ENCODE results near the gene TAOK2.
A peak's percentile ranks its signal among the peaks of the same experiment; 100 is the strongest.

TAOK2 gene

DNA sequence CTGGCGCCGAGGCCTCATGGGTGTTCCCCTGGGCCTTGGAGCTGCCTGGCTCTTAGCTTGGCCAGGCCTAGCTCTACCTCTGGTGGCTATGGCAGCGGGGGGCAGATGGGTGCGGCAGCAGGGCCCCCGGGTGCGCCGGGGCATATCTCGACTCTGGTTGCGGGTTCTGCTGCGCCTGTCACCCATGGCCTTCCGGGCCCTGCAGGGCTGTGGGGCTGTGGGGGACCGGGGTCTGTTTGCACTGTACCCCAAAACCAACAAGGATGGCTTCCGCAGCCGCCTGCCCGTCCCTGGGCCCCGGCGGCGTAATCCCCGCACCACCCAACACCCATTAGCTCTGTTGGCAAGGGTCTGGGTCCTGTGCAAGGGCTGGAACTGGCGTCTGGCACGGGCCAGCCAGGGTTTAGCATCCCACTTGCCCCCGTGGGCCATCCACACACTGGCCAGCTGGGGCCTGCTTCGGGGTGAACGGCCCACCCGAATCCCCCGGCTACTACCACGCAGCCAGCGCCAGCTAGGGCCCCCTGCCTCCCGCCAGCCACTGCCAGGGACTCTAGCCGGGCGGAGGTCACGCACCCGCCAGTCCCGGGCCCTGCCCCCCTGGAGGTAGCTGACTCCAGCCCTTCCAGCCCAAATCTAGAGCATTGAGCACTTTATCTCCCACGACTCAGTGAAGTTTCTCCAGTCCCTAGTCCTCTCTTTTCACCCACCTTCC lies 13.9 kb downstream of the TAOK2 start:
- H3K4me3 ChIP-seq (ENCODE audit: low read depth, low read length): no peak overlapping the region
- no peak overlapping the region for H3K23ac ChIP-seq (ENCODE audit: low read length)
- no peaks in the 10 kb centered on the region for H3K4me1 ChIP-seq (ENCODE audit: control insufficient read depth in 1 of 2, insufficient read depth in 2 of 2, low read length in 2 of 2)
- no peak overlapping the region for H3K27ac ChIP-seq (ENCODE audit: low read depth, low read length)
- H2BK120ac ChIP-seq (ENCODE audit: insufficient read depth, low read length, poor library complexity): no peak overlapping the region
- H2AFZ ChIP-seq (ENCODE audit: insufficient read depth, low read length, poor library complexity): no peak overlapping the region
- no peak overlapping the region for H3K14ac ChIP-seq (ENCODE audit: low read length)
- H4K8ac ChIP-seq (ENCODE audit: low read depth, low read length): no peak overlapping the region
- WGBS (ENCODE audit: extremely low coverage, insufficient coverage, insufficient read length): no CpG with 5 or more reads among the region's 35 CpGs
- H3K79me2 ChIP-seq (ENCODE audit: control insufficient read depth, insufficient read depth, low read length, poor library complexity): no peaks in the 10 kb centered on the region
- no peak overlapping the region for H3K9ac ChIP-seq (ENCODE audit: low read length)
- no peak for DNase-seq
- no peaks in the 10 kb centered on the region for H3K27me3 ChIP-seq (ENCODE audit: insufficient read depth, low read length)
- no peak overlapping the region for H2AK5ac ChIP-seq (ENCODE audit: low read length)
- H3K4ac ChIP-seq (ENCODE audit: low read depth, low read length): no peak overlapping the region
- H2BK5ac ChIP-seq (ENCODE audit: low read depth, low read length, poor library complexity): no peak overlapping the region
- H4K91ac ChIP-seq (ENCODE audit: low read depth, low read length): no peak overlapping the region
- H3K36me3 ChIP-seq (ENCODE audit: control insufficient read depth in 1 of 2, insufficient read depth in 2 of 2, low read length in 2 of 2): peaks cover 88 to 90% of the 10 kb centered on the region in 2 experiments
- H2BK12ac ChIP-seq (ENCODE audit: low read length): no peak overlapping the region
- H3K4me2 ChIP-seq (ENCODE audit: low read length): no peak overlapping the region
- no peak overlapping the region for H3K18ac ChIP-seq (ENCODE audit: low read length)
- H3K79me1 ChIP-seq (ENCODE audit: low read length): no peaks in the 10 kb centered on the region
- no peak overlapping the region for H4K12ac ChIP-seq (ENCODE audit: low read depth, low read length)
- peaks cover 4% of the 10 kb centered on the region for H3K9me3 ChIP-seq (ENCODE audit: insufficient read depth, low read depth, low read length)

DNA sequence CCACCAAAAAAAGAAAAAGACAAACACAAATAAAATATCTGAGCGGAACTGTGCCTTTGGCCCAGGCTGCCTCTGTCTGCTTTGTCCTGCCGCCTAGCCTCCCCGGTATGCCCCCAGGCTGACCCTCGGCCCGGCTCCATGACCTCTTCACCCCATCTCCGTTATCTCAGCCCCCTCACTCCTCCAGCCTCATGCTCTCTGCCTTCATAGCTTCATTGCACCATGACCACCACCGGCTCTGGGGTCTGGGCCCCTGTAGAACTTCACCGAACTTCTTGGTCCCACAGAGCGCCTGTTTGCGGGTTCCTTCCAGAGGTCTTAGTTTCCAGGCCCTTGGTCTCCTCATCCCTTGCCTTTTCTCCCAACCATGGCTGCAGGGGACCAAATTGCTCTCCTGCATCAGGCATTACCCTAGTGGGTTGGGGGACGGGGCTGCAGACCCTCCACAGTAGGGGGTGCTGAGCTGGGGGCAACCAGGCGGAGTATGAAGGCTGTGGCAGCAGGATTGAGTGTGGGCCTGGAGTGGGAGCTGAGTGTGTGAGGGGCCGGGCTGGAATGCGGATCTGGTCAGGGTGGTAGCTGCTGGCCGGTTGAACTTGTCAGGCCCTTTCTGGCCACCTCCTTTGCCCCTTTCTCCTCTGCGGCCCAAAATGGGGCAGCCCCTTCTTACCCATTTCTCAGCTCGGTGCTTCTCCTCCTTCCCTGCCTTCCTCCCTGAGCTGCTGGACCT lies 14.8 kb downstream of the TAOK2 start:
- Histone ChIP-seq H2BK5ac (ENCODE audit: low read depth, low read length, poor library complexity) (no peak overlapping the region), H2BK12ac (ENCODE audit: low read length) (no peak overlapping the region), H3K79me2 (ENCODE audit: control insufficient read depth, insufficient read depth, low read length, poor library complexity) (no peaks in the 10 kb centered on the region), H3K4me1 (ENCODE audit: control insufficient read depth in 1 of 2, insufficient read depth in 2 of 2, low read length in 2 of 2) (no peaks in the 10 kb centered on the region), H3K79me1 (ENCODE audit: low read length) (no peaks in the 10 kb centered on the region), H3K9ac (ENCODE audit: low read length) (no peak overlapping the region), H4K12ac (ENCODE audit: low read depth, low read length) (peak overlapping the region; percentile 10), H3K23ac (ENCODE audit: low read length) (no peak overlapping the region), H3K4me3 (ENCODE audit: low read depth, low read length) (no peak overlapping the region), H3K14ac (ENCODE audit: low read length) (no peak overlapping the region), H4K8ac (ENCODE audit: low read depth, low read length) (no peak overlapping the region), H2AK5ac (ENCODE audit: low read length) (no peak overlapping the region), H4K91ac (ENCODE audit: low read depth, low read length) (no peak overlapping the region), H2AFZ (ENCODE audit: insufficient read depth, low read length, poor library complexity) (no peak overlapping the region), H3K27ac (ENCODE audit: low read depth, low read length) (no peak overlapping the region), H3K18ac (ENCODE audit: low read length) (no peak overlapping the region), H2BK120ac (ENCODE audit: insufficient read depth, low read length, poor library complexity) (no peak overlapping the region), H3K4me2 (ENCODE audit: low read length) (no peak overlapping the region), H3K9me3 (ENCODE audit: insufficient read depth, low read depth, low read length) (no peaks in the 10 kb centered on the region), H3K4ac (ENCODE audit: low read depth, low read length) (no peak overlapping the region), H3K27me3 (ENCODE audit: insufficient read depth, low read length) (no peaks in the 10 kb centered on the region), H3K36me3 (ENCODE audit: control insufficient read depth in 1 of 2, insufficient read depth in 2 of 2, low read length in 2 of 2) (peaks cover 88 to 90% of the 10 kb centered on the region in 2 experiments)
- no peak for DNase-seq
- no CpG with 5 or more reads among the region's 17 CpGs for WGBS (ENCODE audit: extremely low coverage, insufficient coverage, insufficient read length)

DNA sequence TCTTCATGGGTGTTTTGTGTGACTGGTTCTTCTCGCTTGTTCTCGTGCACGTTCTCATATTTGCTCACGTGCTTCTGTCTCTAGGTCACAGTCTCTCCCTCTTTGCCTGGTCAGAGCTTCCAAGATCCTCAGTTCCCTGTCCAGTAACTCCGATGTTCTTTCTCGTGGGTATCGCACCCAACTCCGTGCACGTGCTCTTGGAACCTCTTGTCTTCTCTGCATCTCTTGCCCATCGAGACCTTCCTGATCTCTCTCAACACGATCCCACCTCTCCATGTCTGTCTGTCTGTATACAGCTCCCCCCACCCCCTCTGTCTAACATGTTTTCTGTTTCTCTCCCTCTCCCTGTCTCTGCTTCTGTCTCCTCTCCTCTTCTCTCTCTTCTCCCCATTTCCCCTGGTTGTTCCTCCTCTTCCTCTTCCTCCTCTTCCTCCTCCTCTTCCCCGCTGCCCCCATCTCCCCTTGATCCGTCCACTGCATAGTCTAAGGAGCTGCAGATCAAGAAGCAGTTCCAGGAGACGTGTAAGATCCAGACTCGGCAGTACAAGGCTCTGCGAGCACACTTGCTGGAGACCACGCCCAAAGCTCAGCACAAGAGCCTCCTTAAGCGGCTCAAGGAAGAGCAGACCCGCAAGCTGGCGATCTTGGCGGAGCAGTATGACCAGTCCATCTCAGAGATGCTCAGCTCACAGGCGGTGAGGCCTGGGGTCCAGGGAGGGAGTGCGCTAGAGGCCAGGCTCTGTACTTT lies 15.6 kb downstream of the TAOK2 start:
- Histone ChIP-seq H2BK120ac (ENCODE audit: insufficient read depth, low read length, poor library complexity) (no peak overlapping the region), H4K91ac (ENCODE audit: low read depth, low read length) (no peak overlapping the region), H2BK12ac (ENCODE audit: low read length) (no peak overlapping the region), H3K79me1 (ENCODE audit: low read length) (no peaks in the 10 kb centered on the region), H3K4me2 (ENCODE audit: low read length) (no peak overlapping the region), H3K18ac (ENCODE audit: low read length) (no peak overlapping the region), H2BK5ac (ENCODE audit: low read depth, low read length, poor library complexity) (no peak overlapping the region), H3K4me3 (ENCODE audit: low read depth, low read length) (no peak overlapping the region), H3K4me1 (ENCODE audit: control insufficient read depth in 1 of 2, insufficient read depth in 2 of 2, low read length in 2 of 2) (no peaks in the 10 kb centered on the region), H3K9ac (ENCODE audit: low read length) (no peak overlapping the region), H3K27me3 (ENCODE audit: insufficient read depth, low read length) (no peaks in the 10 kb centered on the region), H4K12ac (ENCODE audit: low read depth, low read length) (no peak overlapping the region), H3K9me3 (ENCODE audit: insufficient read depth, low read depth, low read length) (no peaks in the 10 kb centered on the region), H3K4ac (ENCODE audit: low read depth, low read length) (no peak overlapping the region), H2AFZ (ENCODE audit: insufficient read depth, low read length, poor library complexity) (no peak overlapping the region), H4K8ac (ENCODE audit: low read depth, low read length) (no peak overlapping the region), H2AK5ac (ENCODE audit: low read length) (no peak overlapping the region), H3K79me2 (ENCODE audit: control insufficient read depth, insufficient read depth, low read length, poor library complexity) (no peaks in the 10 kb centered on the region), H3K14ac (ENCODE audit: low read length) (no peak overlapping the region), H3K23ac (ENCODE audit: low read length) (no peak overlapping the region), H3K36me3 (ENCODE audit: control insufficient read depth in 1 of 2, insufficient read depth in 2 of 2, low read length in 2 of 2) (peaks cover 82 to 87% of the 10 kb centered on the region in 2 experiments), H3K27ac (ENCODE audit: low read depth, low read length) (no peak overlapping the region)
- no CpG with 5 or more reads among the region's 23 CpGs for WGBS (ENCODE audit: extremely low coverage, insufficient coverage, insufficient read length)
- DNase-seq: no peak

DNA sequence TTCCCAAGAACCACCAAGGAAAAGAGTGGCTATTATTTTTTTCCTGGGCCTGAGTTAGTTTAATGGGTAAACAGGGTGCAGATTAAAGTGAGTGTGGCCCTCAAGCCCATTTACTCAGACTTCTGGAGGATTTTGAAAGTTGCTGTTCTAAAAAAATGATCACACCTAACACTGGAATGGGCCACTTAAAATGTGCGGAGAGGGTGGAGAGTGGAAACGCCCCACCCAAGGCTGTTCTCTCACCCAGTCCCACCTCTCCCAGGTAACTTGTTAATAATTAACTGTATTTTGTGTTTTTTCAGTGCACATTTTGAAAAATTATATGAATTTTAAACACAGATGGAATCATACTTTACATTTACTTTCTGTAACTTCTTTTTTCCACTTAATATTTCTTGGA lies 16.4 kb downstream of the TAOK2 start:
- no peak overlapping the region for H4K91ac ChIP-seq (ENCODE audit: low read depth, low read length)
- H3K27ac ChIP-seq (ENCODE audit: low read depth, low read length): no peak overlapping the region
- no peak overlapping the region for H3K9ac ChIP-seq (ENCODE audit: low read length)
- H2BK12ac ChIP-seq (ENCODE audit: low read length): no peak overlapping the region
- H3K27me3 ChIP-seq (ENCODE audit: insufficient read depth, low read length): no peaks in the 10 kb centered on the region
- no peak overlapping the region for H2BK5ac ChIP-seq (ENCODE audit: low read depth, low read length, poor library complexity)
- H3K9me3 ChIP-seq (ENCODE audit: insufficient read depth, low read depth, low read length): no peaks in the 10 kb centered on the region
- H3K79me2 ChIP-seq (ENCODE audit: control insufficient read depth, insufficient read depth, low read length, poor library complexity): no peaks in the 10 kb centered on the region
- no peak overlapping the region for H3K23ac ChIP-seq (ENCODE audit: low read length)
- no CpG with 5 or more reads among the region's 2 CpGs for WGBS (ENCODE audit: extremely low coverage, insufficient coverage, insufficient read length)
- H3K4me1 ChIP-seq (ENCODE audit: control insufficient read depth in 1 of 2, insufficient read depth in 2 of 2, low read length in 2 of 2): peaks cover 3 to 4% of the 10 kb centered on the region in 2 experiments
- no peak for DNase-seq
- H2BK120ac ChIP-seq (ENCODE audit: insufficient read depth, low read length, poor library complexity): no peak overlapping the region
- H2AK5ac ChIP-seq (ENCODE audit: low read length): no peak overlapping the region
- no peaks in the 10 kb centered on the region for H3K79me1 ChIP-seq (ENCODE audit: low read length)
- no peak overlapping the region for H3K4me3 ChIP-seq (ENCODE audit: low read depth, low read length)
- H3K4me2 ChIP-seq (ENCODE audit: low read length): no peak overlapping the region
- no peak overlapping the region for H2AFZ ChIP-seq (ENCODE audit: insufficient read depth, low read length, poor library complexity)
- H4K8ac ChIP-seq (ENCODE audit: low read depth, low read length): no peak overlapping the region
- no peak overlapping the region for H3K4ac ChIP-seq (ENCODE audit: low read depth, low read length)
- H3K36me3 ChIP-seq (ENCODE audit: control insufficient read depth in 1 of 2, insufficient read depth in 2 of 2, low read length in 2 of 2): peaks cover 77 to 79% of the 10 kb centered on the region in 2 experiments
- no peak overlapping the region for H4K12ac ChIP-seq (ENCODE audit: low read depth, low read length)
- no peak overlapping the region for H3K14ac ChIP-seq (ENCODE audit: low read length)
- no peak overlapping the region for H3K18ac ChIP-seq (ENCODE audit: low read length)
